Neural cell (in vitro differentiated cells): ENCODE data around the gene NRG3.

Source experiments
- CTCF ChIP-seq: fragments of 450-650 bp; IDR thresholded peaks from 2 replicates; pipeline ENCODE4 v1.5.1; 2014; ENCODE audit warnings: antibody characterized with exemption, mild to moderate bottlenecking, moderate library complexity; ENCODE audit not compliant: poor library complexity, severe bottlenecking
- EP300 ChIP-seq: fragments of 450-650 bp; conservative IDR thresholded peaks from 2 replicates; pipeline ENCODE4 v1.6.1; 2014; ENCODE audit warnings: antibody characterized with exemption, mild to moderate bottlenecking, moderate library complexity; ENCODE audit not compliant: poor library complexity, severe bottlenecking

DNA sequence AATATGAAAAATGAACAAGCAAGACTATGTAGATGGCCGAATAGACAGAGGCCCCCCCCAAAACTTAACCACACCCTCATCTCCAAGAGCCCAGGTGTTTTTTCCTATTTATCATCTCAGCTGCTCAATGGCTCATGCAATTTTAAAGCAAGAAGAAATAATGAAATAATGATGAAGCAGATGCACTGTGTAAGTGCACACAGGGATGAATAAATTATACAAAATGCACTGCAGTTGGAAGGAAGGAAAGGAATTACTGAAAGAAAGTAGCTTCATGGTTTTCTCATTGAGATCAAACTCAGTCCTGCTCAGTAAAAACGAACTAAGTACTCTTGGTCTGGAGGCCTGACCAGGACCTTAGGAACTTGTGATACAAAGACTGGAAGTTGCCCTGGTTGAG is 810.1 kb downstream of the NRG3 start:
- no peak for TF ChIP-seq CTCF
- no peak for TF ChIP-seq EP300
